ENCODE data around the gene SLC4A1. TPM values are rescaled to one million over a fixed set of nuclear protein-coding genes. Genes with fewer than 3 reads are reported as not detected.

SLC4A1 gene
- total RNA-seq, 4 donors from 2014 or later, result 0.16 to 1.2 (median 0.56) TPM

GRCh38 chr17:44257815-44258760 is 9.8 kb downstream of the SLC4A1 start:
- ATAC-seq (ENCODE audit: low FRiP score) (no peak), DNase-seq (ENCODE audit: low spot score) (no peak)
- TF ChIP-seq, protein P1, sequence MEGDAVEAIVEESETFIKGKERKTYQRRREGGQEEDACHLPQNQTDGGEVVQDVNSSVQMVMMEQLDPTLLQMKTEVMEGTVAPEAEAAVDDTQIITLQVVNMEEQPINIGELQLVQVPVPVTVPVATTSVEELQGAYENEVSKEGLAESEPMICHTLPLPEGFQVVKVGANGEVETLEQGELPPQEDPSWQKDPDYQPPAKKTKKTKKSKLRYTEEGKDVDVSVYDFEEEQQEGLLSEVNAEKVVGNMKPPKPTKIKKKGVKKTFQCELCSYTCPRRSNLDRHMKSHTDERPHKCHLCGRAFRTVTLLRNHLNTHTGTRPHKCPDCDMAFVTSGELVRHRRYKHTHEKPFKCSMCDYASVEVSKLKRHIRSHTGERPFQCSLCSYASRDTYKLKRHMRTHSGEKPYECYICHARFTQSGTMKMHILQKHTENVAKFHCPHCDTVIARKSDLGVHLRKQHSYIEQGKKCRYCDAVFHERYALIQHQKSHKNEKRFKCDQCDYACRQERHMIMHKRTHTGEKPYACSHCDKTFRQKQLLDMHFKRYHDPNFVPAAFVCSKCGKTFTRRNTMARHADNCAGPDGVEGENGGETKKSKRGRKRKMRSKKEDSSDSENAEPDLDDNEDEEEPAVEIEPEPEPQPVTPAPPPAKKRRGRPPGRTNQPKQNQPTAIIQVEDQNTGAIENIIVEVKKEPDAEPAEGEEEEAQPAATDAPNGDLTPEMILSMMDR (IDR thresholded peaks at IDR 0.05), result no peak

DNA sequence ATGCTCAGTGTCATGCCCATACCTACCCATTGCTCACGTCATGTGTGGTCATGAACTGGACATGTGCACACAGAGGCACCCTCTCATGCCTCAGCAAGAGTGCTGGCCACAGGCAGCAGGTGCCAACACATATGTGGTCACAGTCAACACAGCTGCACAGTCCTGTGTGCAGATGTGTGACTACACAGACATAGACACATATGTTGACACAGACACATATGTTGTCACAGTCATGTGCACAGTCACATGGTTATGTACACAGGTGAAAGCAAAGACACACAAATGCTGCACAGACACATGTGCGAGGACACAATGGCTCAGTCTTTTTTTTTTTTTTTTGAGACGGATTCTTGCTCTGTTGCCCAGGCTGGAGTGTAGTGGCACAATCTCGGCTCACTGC is 11.3 kb downstream of the SLC4A1 start:
- TF ChIP-seq, protein P1 (IDR thresholded peaks at IDR 0.05), result no peak
- no peak for DNase-seq (ENCODE audit: low spot score)
- no peak for ATAC-seq (ENCODE audit: low FRiP score)

DNA sequence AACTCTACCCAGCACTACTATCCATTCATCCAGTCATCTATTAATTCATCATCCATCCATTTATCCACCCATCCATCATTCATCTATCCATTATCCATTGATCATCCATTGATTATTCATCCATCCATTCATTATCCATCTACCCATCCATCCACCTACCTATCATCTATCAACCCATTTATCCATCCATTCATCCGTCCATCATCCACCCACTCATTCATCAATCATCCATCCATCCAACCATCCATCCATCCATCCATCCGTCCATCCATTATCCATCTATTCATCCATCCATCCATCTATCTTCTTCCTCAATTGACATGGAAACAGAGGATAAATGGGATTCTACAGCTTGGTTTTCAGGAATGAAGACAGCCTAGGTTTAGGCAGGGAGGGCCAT is 12.0 kb downstream of the SLC4A1 start:
- ATAC-seq (ENCODE audit: low FRiP score) (no peak), DNase-seq (ENCODE audit: low spot score) (no peak)
- TF ChIP-seq, protein P1 (IDR thresholded peaks at IDR 0.05), result no peak

- DNase-seq (ENCODE audit: low spot score) (no peak), ATAC-seq (ENCODE audit: low FRiP score) (no peak)
- TF ChIP-seq, protein P1 (IDR thresholded peaks at IDR 0.05), result no peak
Measured at GRCh38 chr17:44254361-44255095, 13.4 kb downstream of the SLC4A1 start.

DNA sequence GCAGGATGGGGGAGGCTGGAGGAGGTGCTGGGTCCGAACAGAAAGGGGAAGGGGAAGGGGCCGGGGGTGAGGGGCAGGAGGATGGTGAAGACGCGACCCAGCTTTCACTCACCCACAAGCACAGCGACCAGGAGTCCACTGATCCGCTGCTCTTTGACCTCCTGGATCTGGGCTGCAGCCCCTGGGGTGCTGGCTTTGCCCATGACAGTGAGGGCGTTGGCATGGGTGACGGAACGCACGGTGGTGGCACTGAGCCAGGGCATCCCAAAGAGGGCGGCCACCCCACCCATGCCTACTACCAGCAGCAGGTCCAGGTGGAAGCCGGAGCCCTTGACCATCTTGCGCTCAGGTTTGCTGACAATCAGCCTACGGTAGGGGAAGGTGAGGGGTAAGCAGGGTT is 14.9 kb downstream of the SLC4A1 start:
- ATAC-seq (ENCODE audit: low FRiP score) (no peak), DNase-seq (ENCODE audit: low spot score) (no peak)
- TF ChIP-seq, protein P1 (IDR thresholded peaks at IDR 0.05), result no peak

- DNase-seq (ENCODE audit: low spot score) (no peak), ATAC-seq (ENCODE audit: low FRiP score) (no peak)
- TF ChIP-seq, protein P1 (IDR thresholded peaks at IDR 0.05), result no peak
Measured at GRCh38 chr17:44251062-44251461, 16.9 kb downstream of the SLC4A1 start.
